Renal pelvis (tissue), 12 donors: ENCODE data around the gene SMCO1. TPM values are rescaled to one million over a fixed set of nuclear protein-coding genes. Genes with fewer than 3 reads are reported as not detected.
A peak's percentile ranks its signal among the peaks of the same experiment; 100 is the strongest.
"Not testable (repeated sequence)": the region's sequence is repeated elsewhere in the genome, so short reads cannot be mapped to it uniquely, and the experiment has no call there.

Experiments used
- DNase-seq: peaks from one replicate; pipeline ENCODE4 v3.0.0-alpha.2; 2013
- long read RNA-seq, 16 experiments: transcript quantifications; one replicate each; lab custom pipeline, GENCODE V29; 2026
- polyA plus RNA-seq, 3 donors: library from polyadenylated mRNA; unstranded; fragments of 120-200 nt; gene quantifications; one replicate each; pipeline ENCODE4 v1.2.1, GENCODE V29; 2013; ENCODE audit not compliant: insufficient read length in 3 of 3

SMCO1 gene
- polyA plus RNA-seq = not detected
- long read RNA-seq, donor 1 = 0 reads
- long read RNA-seq, donor 2 = 0 reads
- long read RNA-seq, donor 3 = 0 reads
- long read RNA-seq, donor 4 = 0 reads
- long read RNA-seq, donor 5 = 0 reads
- long read RNA-seq, donor 6 = 0 reads
- long read RNA-seq, donor 7, partial matches to known transcripts = 5 of 10 reads
- long read RNA-seq, donor 7, other reads (novel, unspliced or antisense) = 5 of 10 reads
- long read RNA-seq, donor 8 = 0 reads
- long read RNA-seq, donor 9 = 0 reads
- long read RNA-seq, donor 10 = 0 reads
- long read RNA-seq, donor 11 = 0 reads
- long read RNA-seq, donor 12 = 0 reads
- long read RNA-seq, donor 13 = 0 reads
- long read RNA-seq, donor 14 = 0 reads
- long read RNA-seq, donor 15 = 0 reads
- long read RNA-seq, donor 16 = 0 reads

- no peak for DNase-seq
These were observed at the start of gene SMCO1 for GRCh38 chr3:196514913-196515621. SMCO1 (minus strand) TSS chr3:196515346; CDS start chr3:196515209, 137 bp downstream.

- DNase-seq = no peak
These were observed 48.6 kb upstream of the SMCO1 start for GRCh38 chr3:196563721-196564225.

- no peak for DNase-seq
These were observed 44.7 kb upstream of the SMCO1 start for GRCh38 chr3:196559826-196560225.

GRCh38 chr3:196558476-196558875 is 43.3 kb upstream of the SMCO1 start:
- no peak for DNase-seq

- DNase-seq = no peak
These were observed 42.1 kb upstream of the SMCO1 start for GRCh38 chr3:196557236-196557635.

- DNase-seq = no peak
These were observed 40.1 kb upstream of the SMCO1 start for GRCh38 chr3:196555295-196555694.

GRCh38 chr3:196554205-196554604 is 39.1 kb upstream of the SMCO1 start:
- no peak for DNase-seq

GRCh38 chr3:196553551-196553950 is 38.4 kb upstream of the SMCO1 start:
- no peak for DNase-seq

- DNase-seq = no peak
These were observed 37.1 kb upstream of the SMCO1 start for GRCh38 chr3:196552253-196552652.

GRCh38 chr3:196550172-196550571 is 35.0 kb upstream of the SMCO1 start:
- not testable (repeated sequence) for DNase-seq

- DNase-seq = not testable (repeated sequence)
These were observed 34.2 kb upstream of the SMCO1 start for GRCh38 chr3:196549312-196549711.

GRCh38 chr3:196547067-196547466 is 31.9 kb upstream of the SMCO1 start:
- no peak for DNase-seq

GRCh38 chr3:196546537-196546936 is 31.4 kb upstream of the SMCO1 start:
- DNase-seq = no peak

- no peak for DNase-seq
These were observed 29.4 kb upstream of the SMCO1 start for GRCh38 chr3:196544491-196544992.

- DNase-seq = no peak
These were observed 26.7 kb upstream of the SMCO1 start for GRCh38 chr3:196541684-196542445.

- DNase-seq = no peak
These were observed 22.3 kb upstream of the SMCO1 start for GRCh38 chr3:196537319-196537984.

GRCh38 chr3:196533260-196533681 is 18.1 kb upstream of the SMCO1 start:
- no peak for DNase-seq

GRCh38 chr3:196531418-196531817 is 16.3 kb upstream of the SMCO1 start:
- no peak for DNase-seq

- peak; percentile 73 for DNase-seq
These were observed 13.6 kb upstream of the SMCO1 start for GRCh38 chr3:196528639-196529233.

- no peak for DNase-seq
These were observed 10.0 kb upstream of the SMCO1 start for GRCh38 chr3:196525141-196525540.

- DNase-seq = no peak
These were observed 9.4 kb upstream of the SMCO1 start for GRCh38 chr3:196524527-196524926.
